Measurements from ENCODE around the gene GTF2IRD2.
"Not testable (repeated sequence)": the region's sequence is repeated elsewhere in the genome, so short reads cannot be mapped to it uniquely, and the experiment has no call there.

The GTF2IRD2 gene

GRCh38 chr7:74766991-74767390 lies 84.4 kb downstream of the GTF2IRD2 start:
- H3K9me3 ChIP-seq (ENCODE audit: severe bottlenecking); H3K4me3 ChIP-seq (ENCODE audit: low read depth, low read length); H3K36me3 ChIP-seq; H3K27me3 ChIP-seq (ENCODE audit: insufficient read depth, low read depth, severe bottlenecking); H3K27ac ChIP-seq; DNase-seq: not testable (repeated sequence)

GRCh38 chr7:74766509-74766908 lies 84.9 kb downstream of the GTF2IRD2 start:
- H3K27ac ChIP-seq; H3K27me3 ChIP-seq (ENCODE audit: insufficient read depth, low read depth, severe bottlenecking); H3K4me3 ChIP-seq (ENCODE audit: low read depth, low read length); H3K36me3 ChIP-seq; H3K9me3 ChIP-seq (ENCODE audit: severe bottlenecking); DNase-seq: not testable (repeated sequence)

- H3K27ac ChIP-seq; DNase-seq; H3K4me3 ChIP-seq (ENCODE audit: low read depth, low read length); H3K36me3 ChIP-seq; H3K9me3 ChIP-seq (ENCODE audit: severe bottlenecking); H3K27me3 ChIP-seq (ENCODE audit: insufficient read depth, low read depth, severe bottlenecking): not testable (repeated sequence)
Measured at GRCh38 chr7:74765205-74765918, 86.0 kb downstream of the GTF2IRD2 start.

GRCh38 chr7:74758982-74759381 lies 92.4 kb downstream of the GTF2IRD2 start:
- not testable (repeated sequence) for H3K36me3 ChIP-seq; H3K9me3 ChIP-seq (ENCODE audit: severe bottlenecking); H3K27me3 ChIP-seq (ENCODE audit: insufficient read depth, low read depth, severe bottlenecking); H3K4me3 ChIP-seq (ENCODE audit: low read depth, low read length); H3K27ac ChIP-seq; DNase-seq

- not testable (repeated sequence) for H3K4me3 ChIP-seq (ENCODE audit: low read depth, low read length); H3K9me3 ChIP-seq (ENCODE audit: severe bottlenecking); H3K27ac ChIP-seq; DNase-seq; H3K36me3 ChIP-seq; H3K27me3 ChIP-seq (ENCODE audit: insufficient read depth, low read depth, severe bottlenecking)
Measured at GRCh38 chr7:74758268-74758667, 93.1 kb downstream of the GTF2IRD2 start.

- not testable (repeated sequence) for H3K4me3 ChIP-seq (ENCODE audit: low read depth, low read length); H3K27me3 ChIP-seq (ENCODE audit: insufficient read depth, low read depth, severe bottlenecking); H3K27ac ChIP-seq; DNase-seq; H3K9me3 ChIP-seq (ENCODE audit: severe bottlenecking); H3K36me3 ChIP-seq
Measured at GRCh38 chr7:74756673-74757072, 94.7 kb downstream of the GTF2IRD2 start.

- not testable (repeated sequence) for DNase-seq; H3K9me3 ChIP-seq (ENCODE audit: severe bottlenecking); H3K4me3 ChIP-seq (ENCODE audit: low read depth, low read length); H3K27ac ChIP-seq; H3K27me3 ChIP-seq (ENCODE audit: insufficient read depth, low read depth, severe bottlenecking); H3K36me3 ChIP-seq
Measured at GRCh38 chr7:74753921-74754482, 97.4 kb downstream of the GTF2IRD2 start.

Measured in WERI-Rb-1 (cell line).